ENCODE results near the gene BPI. TPM values are rescaled to one million over a fixed set of nuclear protein-coding genes. Genes with fewer than 3 reads are reported as not detected.
"Not testable (repeated sequence)": the region's sequence is repeated elsewhere in the genome, so short reads cannot be mapped to it uniquely, and the experiment has no call there.

Gene BPI
- not detected for total RNA-seq

DNA sequence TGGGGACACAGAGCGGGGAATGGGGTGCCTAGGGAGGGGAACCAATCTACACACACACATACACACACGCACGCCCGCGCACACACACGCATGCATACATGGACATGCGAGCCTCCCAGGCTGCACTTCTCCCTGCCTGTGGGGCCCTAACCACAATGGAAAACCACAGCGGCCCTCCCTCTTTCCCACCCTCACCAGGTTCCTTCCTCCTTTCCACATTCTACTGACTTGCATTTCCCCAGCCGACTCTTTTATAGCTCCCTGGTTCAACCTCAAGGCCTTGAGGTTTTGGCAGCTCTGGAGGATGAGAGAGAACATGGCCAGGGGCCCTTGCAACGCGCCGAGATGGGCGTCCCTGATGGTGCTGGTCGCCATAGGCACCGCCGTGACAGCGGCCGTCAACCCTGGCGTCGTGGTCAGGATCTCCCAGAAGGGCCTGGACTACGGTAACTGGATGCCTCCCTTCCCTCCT is at the start of gene BPI:
BPI (plus strand) TSS at position 249 of the 472 bp plus-strand sequence; CDS start at position 317, 68 bp downstream.
- no peak for DNase-seq
- no peak within 1 kb of the TSS for H3K4me3 Mint-ChIP-seq
- peaks cover 41% of the 10 kb centered on the region for H3K27me3 Mint-ChIP-seq
- no peaks in the 10 kb centered on the region for H3K9me3 Mint-ChIP-seq
- ChIA-PET CTCF (no interaction called here), POLR2A (no interaction called here)
- H3K36me3 Mint-ChIP-seq (ENCODE audit: low read depth): no peaks in the 10 kb centered on the region
- no peak within 1 kb of the TSS for H3K27ac Mint-ChIP-seq
- peaks cover 21% of the 10 kb centered on the region for H3K4me1 Mint-ChIP-seq

GRCh38 chr20:38254621-38255020 is 49.3 kb upstream of the BPI start:
- H3K36me3 Mint-ChIP-seq (ENCODE audit: low read depth); H3K9me3 Mint-ChIP-seq; DNase-seq; H3K4me1 Mint-ChIP-seq; POLR2A ChIA-PET; H3K27ac Mint-ChIP-seq; H3K4me3 Mint-ChIP-seq: not testable (repeated sequence)
- peaks cover 21% of the 10 kb centered on the region for H3K27me3 Mint-ChIP-seq
- CTCF ChIA-PET: interaction anchor here (0.6 kb wide), 2 partner anchors 910 to 1689 kb away, joined by 3 read pairs; no protein-coding TSS in a partner anchor

- Mint-ChIP-seq H3K4me3 (no peak overlapping the region), H3K27ac (no peak overlapping the region), H3K9me3 (no peaks in the 10 kb centered on the region), H3K4me1 (no peaks in the 10 kb centered on the region), H3K36me3 (ENCODE audit: low read depth) (no peaks in the 10 kb centered on the region), H3K27me3 (peaks cover 27% of the 10 kb centered on the region)
- CTCF ChIA-PET: no interaction called here
- DNase-seq: no peak
- POLR2A ChIA-PET: no interaction called here
Measured at GRCh38 chr20:38255393-38255792, 48.6 kb upstream of the BPI start.

DNA sequence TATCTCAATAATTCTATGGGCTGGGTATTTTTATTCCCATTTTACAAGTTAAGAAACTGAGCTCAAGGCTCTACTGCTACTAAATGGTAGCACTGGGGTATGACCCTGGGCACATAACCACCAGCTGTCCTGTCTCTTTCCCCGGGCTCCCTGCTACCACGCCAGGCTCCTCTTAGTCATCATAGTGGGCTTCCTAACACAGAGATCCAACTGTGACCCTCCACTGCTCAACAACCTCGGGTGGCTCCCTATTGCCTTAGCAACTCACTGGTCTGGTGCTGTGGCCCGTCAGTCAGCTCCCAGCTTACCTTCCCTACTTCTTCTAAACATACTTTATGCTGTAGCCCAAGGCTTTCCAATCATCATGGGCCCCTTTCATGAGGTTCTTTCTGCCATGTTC is 47.9 kb upstream of the BPI start:
- H3K9me3 Mint-ChIP-seq: no peaks in the 10 kb centered on the region
- no peaks in the 10 kb centered on the region for H3K4me1 Mint-ChIP-seq
- no peak overlapping the region for H3K4me3 Mint-ChIP-seq
- peaks cover 26% of the 10 kb centered on the region for H3K27me3 Mint-ChIP-seq
- ChIA-PET POLR2A (no interaction called here), CTCF (no interaction called here)
- DNase-seq: no peak
- H3K27ac Mint-ChIP-seq: no peak overlapping the region
- no peaks in the 10 kb centered on the region for H3K36me3 Mint-ChIP-seq (ENCODE audit: low read depth)

GRCh38 chr20:38256966-38257365 is 47.0 kb upstream of the BPI start:
- ChIA-PET POLR2A (no interaction called here), CTCF (no interaction called here)
- Mint-ChIP-seq H3K4me3 (no peak overlapping the region), H3K36me3 (ENCODE audit: low read depth) (no peaks in the 10 kb centered on the region), H3K9me3 (no peaks in the 10 kb centered on the region), H3K27me3 (peaks cover 33% of the 10 kb centered on the region), H3K27ac (no peak overlapping the region), H3K4me1 (no peaks in the 10 kb centered on the region)
- no peak for DNase-seq

- Mint-ChIP-seq H3K27me3 (peaks cover 38% of the 10 kb centered on the region), H3K4me1 (no peaks in the 10 kb centered on the region), H3K9me3 (no peaks in the 10 kb centered on the region), H3K36me3 (ENCODE audit: low read depth) (no peaks in the 10 kb centered on the region), H3K27ac (no peak overlapping the region), H3K4me3 (no peak overlapping the region)
- CTCF ChIA-PET: no interaction called here
- DNase-seq: no peak
- POLR2A ChIA-PET: no interaction called here
Measured at GRCh38 chr20:38258545-38259215, 45.3 kb upstream of the BPI start.

DNA sequence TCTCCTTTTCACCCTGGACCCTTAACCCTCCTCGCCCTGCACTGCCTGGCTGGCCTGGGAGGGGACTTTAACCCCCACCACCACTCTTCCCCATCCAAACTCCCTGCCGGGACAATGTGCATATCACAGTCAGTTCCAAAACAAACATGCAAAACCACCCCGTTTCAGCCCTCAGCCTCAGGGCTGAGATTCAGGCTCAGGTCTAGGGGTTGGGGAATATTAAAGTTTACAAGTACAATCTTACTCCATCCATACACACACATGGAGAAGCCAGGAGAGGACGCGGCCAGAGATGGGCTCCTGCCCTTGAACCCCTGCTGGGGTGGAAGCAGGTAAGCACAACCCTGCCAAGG is 44.0 kb upstream of the BPI start:
- ChIA-PET CTCF (interaction anchor here (0.6 kb wide), 1 partner anchor 34 kb away, joined by 3 read pairs; no protein-coding TSS in a partner anchor), POLR2A (no interaction called here)
- Mint-ChIP-seq H3K4me3 (no peak overlapping the region), H3K27ac (no peak overlapping the region), H3K27me3 (peaks cover 44% of the 10 kb centered on the region), H3K4me1 (no peaks in the 10 kb centered on the region), H3K9me3 (no peaks in the 10 kb centered on the region), H3K36me3 (ENCODE audit: low read depth) (no peaks in the 10 kb centered on the region)
- no peak for DNase-seq

DNA sequence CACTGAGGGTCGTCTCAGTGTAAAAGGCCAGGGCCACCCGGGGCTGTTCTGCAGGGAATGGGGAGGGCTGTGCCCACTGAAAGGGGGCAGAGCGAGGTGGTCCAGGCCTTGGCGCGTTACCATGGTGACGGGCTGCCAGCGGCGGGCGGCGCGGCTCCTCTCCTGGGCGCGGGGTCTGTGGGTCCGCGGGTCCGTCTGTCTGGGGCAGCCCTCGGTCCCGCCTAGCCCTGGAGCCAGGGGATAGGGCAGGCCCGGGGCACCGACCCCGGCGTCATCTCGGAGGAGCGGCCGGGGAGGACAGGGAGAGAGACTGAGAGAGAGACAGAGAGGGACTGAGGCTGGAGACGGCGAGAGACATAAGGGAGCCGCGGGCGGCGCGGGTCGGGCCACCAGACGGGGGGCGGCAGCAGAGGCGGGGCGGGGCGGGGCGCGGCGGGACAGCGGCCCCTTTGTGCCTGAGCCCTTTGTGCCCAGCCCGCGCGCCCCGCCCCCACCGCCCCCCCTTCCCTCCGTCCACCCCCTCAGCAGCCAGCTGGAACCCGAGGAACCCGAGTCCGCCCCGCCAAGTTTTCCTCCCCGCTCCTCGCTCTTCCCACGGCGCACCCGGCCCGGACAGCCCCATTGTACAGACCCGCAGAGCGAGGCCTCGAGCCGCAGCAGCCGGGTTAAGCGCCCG is 43.4 kb upstream of the BPI start, which contains the start of gene KIAA1755:
KIAA1755 (minus strand) TSS at position 358 of the 676 bp plus-strand sequence; CDS start at position 123, 235 bp downstream.
- H3K27me3 Mint-ChIP-seq: peaks cover 45% of the 10 kb centered on the region
- ChIA-PET CTCF (interaction anchor here (0.6 kb wide), 1 partner anchor 35 kb away, joined by 3 read pairs; no protein-coding TSS in a partner anchor), POLR2A (no interaction called here)
- no peaks in the 10 kb centered on the region for H3K9me3 Mint-ChIP-seq
- H3K36me3 Mint-ChIP-seq (ENCODE audit: low read depth): no peaks in the 10 kb centered on the region
- H3K27ac Mint-ChIP-seq: no peak within 1 kb of the TSS
- no peak within 1 kb of the TSS for H3K4me3 Mint-ChIP-seq
- no peaks in the 10 kb centered on the region for H3K4me1 Mint-ChIP-seq
- no peak for DNase-seq

DNA sequence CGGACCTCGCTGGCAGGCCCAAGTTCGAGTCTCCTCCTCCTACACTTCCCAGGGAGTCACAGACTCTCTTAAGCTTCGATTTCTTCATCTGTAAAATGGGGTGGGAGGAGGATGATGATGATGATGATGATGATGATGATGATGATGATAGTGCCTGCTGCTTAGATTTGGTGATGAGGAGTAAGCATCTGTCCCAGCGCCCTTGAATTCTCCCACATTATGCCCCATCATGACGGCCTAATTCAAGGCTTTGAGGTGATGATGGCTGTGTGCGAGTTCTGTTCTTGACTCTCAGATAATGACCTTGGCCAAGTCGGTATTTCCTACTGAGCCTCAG is 42.9 kb upstream of the BPI start:
- Mint-ChIP-seq H3K4me3 (no peak overlapping the region), H3K36me3 (ENCODE audit: low read depth) (no peaks in the 10 kb centered on the region), H3K27me3 (peaks cover 48% of the 10 kb centered on the region), H3K9me3 (no peaks in the 10 kb centered on the region), H3K27ac (no peak overlapping the region), H3K4me1 (no peaks in the 10 kb centered on the region)
- ChIA-PET CTCF (no interaction called here), POLR2A (no interaction called here)
- DNase-seq: no peak

DNA sequence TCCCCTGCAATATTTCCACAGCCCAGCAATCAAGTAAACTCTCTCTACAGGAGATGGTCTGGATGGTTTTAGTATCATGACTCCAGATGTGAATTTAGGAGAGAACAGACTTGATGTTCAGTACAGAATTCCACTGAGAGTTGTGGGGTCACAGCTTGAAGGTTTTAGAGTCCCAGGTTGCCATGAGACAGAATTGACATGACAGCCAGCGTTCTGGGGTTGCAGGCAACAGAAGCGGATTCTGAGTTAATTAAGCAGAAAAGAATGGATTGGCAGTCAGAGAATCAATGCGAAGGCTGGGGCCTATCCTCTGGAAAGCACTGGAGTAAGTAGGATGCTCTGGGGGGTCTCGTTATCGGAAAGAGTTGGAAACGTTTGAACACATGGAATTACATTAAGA is 41.0 kb upstream of the BPI start:
- no peak for DNase-seq
- H3K27me3 Mint-ChIP-seq: peaks cover 43% of the 10 kb centered on the region
- H3K36me3 Mint-ChIP-seq (ENCODE audit: low read depth): no peaks in the 10 kb centered on the region
- CTCF ChIA-PET: interaction anchor here (1.0 to 1.1 kb wide), 2 partner anchors 10 to 20 kb away, joined by 3 read pairs; no protein-coding TSS in a partner anchor
- H3K27ac Mint-ChIP-seq: no peak overlapping the region
- no peak overlapping the region for H3K4me3 Mint-ChIP-seq
- H3K4me1 Mint-ChIP-seq: no peaks in the 10 kb centered on the region
- no peaks in the 10 kb centered on the region for H3K9me3 Mint-ChIP-seq
- POLR2A ChIA-PET: no interaction called here

GRCh38 chr20:38266426-38266825 is 37.5 kb upstream of the BPI start:
- ChIA-PET POLR2A (no interaction called here), CTCF (no interaction called here)
- no peak for DNase-seq
- Mint-ChIP-seq H3K27ac (no peak overlapping the region), H3K9me3 (no peaks in the 10 kb centered on the region), H3K4me3 (no peak overlapping the region), H3K27me3 (peaks cover 21% of the 10 kb centered on the region), H3K4me1 (no peaks in the 10 kb centered on the region), H3K36me3 (ENCODE audit: low read depth) (no peaks in the 10 kb centered on the region)

DNA sequence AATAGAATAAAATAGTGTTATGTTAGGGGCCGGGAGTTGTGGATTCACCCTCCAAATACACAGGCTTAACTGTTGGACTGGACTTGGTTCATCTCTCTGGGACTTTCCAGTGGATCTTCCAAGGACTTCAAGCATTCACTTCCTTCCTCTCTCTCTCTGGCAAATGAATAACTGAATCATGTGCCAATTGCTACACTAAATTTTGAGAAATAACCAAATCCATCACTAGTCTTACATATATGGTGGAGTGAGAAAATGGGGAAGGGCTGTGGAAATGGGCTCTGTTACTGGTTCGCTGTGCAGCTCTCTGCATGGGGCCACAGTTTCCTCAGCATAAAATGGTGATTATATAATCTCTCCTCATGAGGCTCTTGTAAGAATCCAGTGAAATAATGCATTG is 36.7 kb upstream of the BPI start:
- H3K9me3 Mint-ChIP-seq: no peaks in the 10 kb centered on the region
- ChIA-PET POLR2A (no interaction called here), CTCF (no interaction called here)
- H3K27me3 Mint-ChIP-seq: peaks cover 17% of the 10 kb centered on the region
- no peak for DNase-seq
- no peak overlapping the region for H3K27ac Mint-ChIP-seq
- no peaks in the 10 kb centered on the region for H3K36me3 Mint-ChIP-seq (ENCODE audit: low read depth)
- H3K4me1 Mint-ChIP-seq: no peaks in the 10 kb centered on the region
- H3K4me3 Mint-ChIP-seq: no peak overlapping the region

- POLR2A ChIA-PET: no interaction called here
- no peak overlapping the region for H3K27ac Mint-ChIP-seq
- DNase-seq: no peak
- CTCF ChIA-PET: no interaction called here
- H3K27me3 Mint-ChIP-seq: peaks cover 17% of the 10 kb centered on the region
- H3K36me3 Mint-ChIP-seq (ENCODE audit: low read depth): no peaks in the 10 kb centered on the region
- no peaks in the 10 kb centered on the region for H3K4me1 Mint-ChIP-seq
- no peaks in the 10 kb centered on the region for H3K9me3 Mint-ChIP-seq
- H3K4me3 Mint-ChIP-seq: no peak overlapping the region
Measured at GRCh38 chr20:38267901-38268514, 35.9 kb upstream of the BPI start.
